NCI-H128 (cell line): Measurements from ENCODE around the gene CENPB.
"Not testable (repeated sequence)": the region's sequence is repeated elsewhere in the genome, so short reads cannot be mapped to it uniquely, and the experiment has no call there.

Experiments
- DNase-seq: peaks from one replicate; lab custom pipeline; 2025; ENCODE audit not compliant: unreplicated experiment; lab: John Stamatoyannopoulos, UW

The CENPB gene

GRCh38 chr20:3786665-3787323, at the start of gene CENPB:
Gene CENPB (minus strand): TSS chr20:3786740. CDS start chr20:3786483, 257 bp downstream.
- peak; percentile 78 for DNase-seq

GRCh38 chr20:3836132-3836531, 49.6 kb upstream of the CENPB start:
- DNase-seq, result no peak

- DNase-seq, result not testable (repeated sequence)
These were observed 43.4 kb upstream of the CENPB start for GRCh38 chr20:3829891-3830290.

DNA sequence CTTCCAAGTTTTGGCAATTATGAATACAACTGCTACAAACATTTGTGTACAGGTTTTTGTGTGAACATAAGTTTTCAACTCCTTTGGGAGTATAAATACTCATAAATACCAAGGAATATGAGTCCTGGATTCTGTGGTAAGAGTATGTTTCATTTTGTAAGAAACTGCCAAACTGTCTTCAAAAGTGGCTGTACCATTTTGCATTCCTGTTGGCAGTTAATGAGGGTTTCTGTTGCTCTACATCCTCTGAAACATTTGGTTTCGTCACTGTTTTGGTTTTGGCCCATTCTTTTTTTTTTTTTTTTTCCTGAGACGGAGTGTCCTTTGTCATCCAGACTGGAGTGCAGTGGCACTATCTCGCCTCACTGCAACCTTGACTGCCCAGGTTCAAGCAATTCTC, 42.3 kb upstream of the CENPB start:
- no peak for DNase-seq

GRCh38 chr20:3826420-3826819, 39.9 kb upstream of the CENPB start:
- no peak for DNase-seq

- DNase-seq, result no peak
These were observed 39.0 kb upstream of the CENPB start for GRCh38 chr20:3825526-3825925.

DNA sequence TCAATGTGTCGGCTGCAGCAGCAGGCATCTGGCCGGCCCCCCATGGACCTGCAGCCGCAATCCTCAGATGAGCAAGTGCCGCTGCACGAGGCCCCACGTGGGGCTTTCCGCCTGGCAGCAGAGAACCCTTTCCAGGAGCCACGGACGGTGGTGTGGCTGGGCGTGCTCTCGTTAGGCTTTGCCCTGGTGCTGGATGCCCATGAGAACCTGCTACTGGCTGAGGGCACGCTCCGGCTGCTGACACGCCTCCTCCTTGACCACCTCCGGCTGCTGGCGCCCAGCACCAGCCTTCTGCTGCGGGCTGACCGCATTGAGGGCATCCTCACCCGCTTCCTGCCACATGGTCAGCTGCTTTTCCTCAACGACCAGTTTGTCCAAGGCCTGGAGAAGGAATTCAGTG, 37.3 kb upstream of the CENPB start:
- DNase-seq, result no peak

DNA sequence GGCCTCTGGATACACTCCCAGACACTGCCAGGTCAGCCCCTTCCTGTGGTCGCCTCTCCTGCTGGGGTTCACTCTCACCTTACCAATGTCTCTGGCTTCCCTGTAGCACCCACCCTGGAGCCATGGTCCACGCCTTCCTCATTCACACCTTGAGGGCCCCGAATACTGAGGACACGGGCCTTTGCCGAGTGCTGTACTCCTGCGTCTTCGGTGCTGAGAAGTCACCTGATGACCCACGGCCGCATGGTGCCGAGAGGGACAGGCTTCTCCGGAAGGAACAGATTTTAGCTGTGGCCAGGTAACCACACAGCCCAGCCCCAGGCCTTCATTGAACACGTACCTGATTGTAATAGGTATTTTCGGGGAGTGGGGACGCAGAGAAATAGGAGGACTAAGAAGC, 35.5 kb upstream of the CENPB start:
- DNase-seq, result no peak

DNA sequence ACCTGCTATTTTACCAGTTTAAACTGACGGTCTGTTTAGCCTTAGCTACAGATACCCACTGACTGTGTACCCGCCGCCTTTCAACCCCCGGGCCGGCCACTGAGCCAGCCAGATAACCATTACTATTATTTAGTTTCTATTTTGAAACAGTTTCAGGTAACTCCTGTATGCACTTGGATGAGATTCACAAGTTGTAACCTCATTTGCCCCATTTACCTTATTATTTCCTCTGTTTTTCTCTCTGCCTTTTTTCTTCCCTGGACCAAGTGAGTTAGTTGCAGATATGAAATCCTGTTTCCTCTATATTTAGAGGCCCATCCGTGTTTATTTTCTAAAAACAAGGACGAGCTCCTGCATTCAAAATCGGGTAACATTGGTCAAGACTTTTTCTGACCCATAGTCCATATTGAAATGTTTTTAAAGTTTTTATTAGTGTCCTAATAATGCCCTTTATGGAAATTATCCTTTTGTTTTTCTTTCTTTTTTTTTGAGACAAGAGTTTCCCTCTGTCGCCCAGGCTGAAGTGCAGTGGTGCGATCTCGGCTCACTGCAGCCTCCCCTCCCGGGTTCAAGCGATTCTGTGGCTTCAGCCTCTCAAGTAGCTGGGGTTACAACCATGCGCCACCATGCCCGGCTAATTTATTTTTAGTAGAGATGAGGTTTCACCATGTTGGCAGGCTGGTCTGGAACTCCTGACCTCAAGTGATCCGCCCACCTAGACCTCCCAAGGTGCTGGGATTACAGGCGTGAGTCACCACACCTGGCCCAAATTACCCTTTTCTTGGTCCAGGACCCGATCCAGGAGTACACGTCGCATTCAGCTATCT, 34.6 kb upstream of the CENPB start:
- DNase-seq, result no peak

- peak; percentile 87 for DNase-seq
These were observed 33.7 kb upstream of the CENPB start, which contains the start of gene AP5S1 for GRCh38 chr20:3820048-3820900. Gene AP5S1 (plus strand): TSS chr20:3820547. CDS start chr20:3822118, 1,571 bp downstream.

DNA sequence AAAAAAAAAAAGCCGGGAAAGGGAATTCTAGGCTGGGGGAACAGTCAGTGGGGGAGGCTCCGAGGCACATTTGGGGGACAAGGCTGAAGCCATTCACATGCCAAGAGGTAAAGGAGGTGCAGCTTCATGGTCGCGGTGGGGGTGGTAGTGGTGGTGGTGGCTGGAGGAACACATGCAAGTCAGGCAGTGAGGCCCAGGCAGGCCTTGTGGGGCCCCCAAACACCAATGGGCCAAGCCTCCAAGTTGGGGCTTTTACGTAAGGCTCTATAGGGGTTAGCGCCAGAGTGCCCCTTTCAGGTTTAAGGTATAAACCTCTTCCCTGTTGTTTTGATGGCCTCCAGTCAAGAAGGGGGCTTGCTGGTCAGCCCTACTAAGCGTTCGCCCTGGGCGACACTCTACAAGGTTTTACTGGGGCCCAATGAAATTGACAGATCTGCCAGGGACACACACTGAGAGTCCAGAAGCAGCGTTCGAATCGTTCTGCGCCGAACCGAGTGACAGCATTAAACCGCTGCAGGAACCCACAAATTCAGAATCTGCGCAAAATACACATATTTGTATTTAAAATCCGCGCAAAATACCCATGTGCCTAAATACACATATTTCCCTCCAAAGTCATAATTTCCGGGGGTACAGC, 33.0 kb upstream of the CENPB start:
- DNase-seq, result no peak

GRCh38 chr20:3818155-3819151, 31.9 kb upstream of the CENPB start:
- no peak for DNase-seq

DNA sequence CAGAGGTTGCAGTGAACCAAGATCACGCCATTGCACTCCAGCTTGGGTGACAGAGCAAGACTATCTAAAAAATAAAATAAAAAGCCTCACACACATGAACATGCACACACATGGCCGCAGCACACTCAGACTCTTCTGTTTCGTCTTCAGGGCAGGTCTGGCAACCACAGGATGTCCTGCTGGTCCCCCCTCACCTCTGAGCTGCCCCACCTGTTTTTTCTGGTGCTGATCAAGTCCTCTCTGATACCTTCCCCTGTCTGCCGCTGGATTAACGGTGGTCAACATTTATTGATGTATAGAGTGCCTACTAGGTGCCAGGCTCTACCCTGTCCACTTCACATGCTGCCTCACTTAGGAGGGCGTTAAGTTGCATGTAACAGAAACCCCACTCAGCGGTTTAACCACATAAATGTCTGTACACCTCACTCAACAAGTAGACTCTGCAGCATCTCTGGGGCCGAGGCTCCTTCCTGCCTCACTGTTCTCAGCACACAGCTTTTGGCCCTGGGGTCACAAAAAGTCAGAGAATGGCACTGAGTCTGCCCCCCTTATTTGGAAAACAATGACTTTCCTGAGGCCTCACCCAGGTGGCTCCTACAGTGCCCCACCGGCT, 29.3 kb upstream of the CENPB start:
- no peak for DNase-seq

DNA sequence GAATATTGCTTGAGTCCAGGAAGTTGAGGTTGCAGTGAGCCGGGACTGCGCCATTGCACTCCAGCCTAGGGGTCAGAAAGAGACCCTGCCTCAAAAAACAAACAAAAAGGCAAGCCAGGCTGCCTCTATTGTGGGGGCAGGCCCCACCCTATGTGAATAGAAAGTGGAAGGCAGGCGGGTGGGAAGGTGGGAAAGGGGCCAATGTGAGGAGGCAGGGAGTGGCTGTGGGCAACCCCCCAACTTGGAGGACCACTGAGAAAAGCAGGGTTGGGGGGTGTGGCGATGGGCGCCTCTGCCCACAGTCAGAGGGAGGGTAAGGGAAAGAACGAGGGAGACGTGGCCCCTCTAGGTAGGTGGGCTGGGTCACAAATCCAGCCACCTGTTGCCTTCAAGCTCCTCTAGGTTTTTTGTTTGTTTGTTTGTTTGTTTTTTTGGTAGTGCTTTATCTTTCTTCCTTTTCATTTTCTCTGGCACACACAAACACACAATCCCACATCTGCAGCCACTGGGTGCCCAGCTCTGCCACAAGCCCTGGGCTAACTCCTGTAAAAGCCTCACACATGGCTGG, 28.5 kb upstream of the CENPB start:
- DNase-seq, result no peak

DNA sequence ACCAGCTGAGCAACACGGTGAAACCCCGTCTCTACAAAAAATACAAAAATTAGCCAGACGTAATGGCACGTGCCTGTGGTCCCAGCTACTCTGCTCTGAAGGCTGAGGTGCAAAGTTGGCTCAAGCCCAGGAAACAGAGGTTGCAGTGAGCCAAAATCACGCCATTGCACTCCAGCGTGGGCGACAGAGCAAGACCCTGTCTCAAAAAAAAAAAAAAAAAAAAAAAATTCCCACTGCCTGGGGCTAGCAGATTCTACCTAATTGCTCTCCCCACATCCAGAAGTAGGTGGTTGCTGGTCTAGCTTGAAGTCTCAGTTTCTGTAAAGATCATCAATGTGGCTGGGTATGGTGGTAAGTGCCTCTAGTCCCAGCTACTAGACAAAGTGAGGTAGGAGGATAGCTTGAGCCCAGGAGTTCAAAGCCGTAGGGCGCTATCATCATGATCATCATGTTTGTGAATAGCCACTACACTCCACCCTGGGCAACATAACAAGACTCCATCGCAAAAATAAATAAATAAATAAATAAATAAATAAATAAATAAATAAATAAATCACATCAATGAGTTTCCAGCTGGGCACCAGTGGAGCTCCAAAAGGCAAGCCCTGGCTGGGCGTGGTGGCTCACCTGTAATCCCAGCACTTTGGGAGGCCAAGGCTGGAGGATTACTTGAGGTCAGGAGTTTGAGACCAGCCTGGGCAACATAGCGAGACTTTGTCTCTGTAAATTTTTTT, 27.5 kb upstream of the CENPB start:
- no peak for DNase-seq

DNA sequence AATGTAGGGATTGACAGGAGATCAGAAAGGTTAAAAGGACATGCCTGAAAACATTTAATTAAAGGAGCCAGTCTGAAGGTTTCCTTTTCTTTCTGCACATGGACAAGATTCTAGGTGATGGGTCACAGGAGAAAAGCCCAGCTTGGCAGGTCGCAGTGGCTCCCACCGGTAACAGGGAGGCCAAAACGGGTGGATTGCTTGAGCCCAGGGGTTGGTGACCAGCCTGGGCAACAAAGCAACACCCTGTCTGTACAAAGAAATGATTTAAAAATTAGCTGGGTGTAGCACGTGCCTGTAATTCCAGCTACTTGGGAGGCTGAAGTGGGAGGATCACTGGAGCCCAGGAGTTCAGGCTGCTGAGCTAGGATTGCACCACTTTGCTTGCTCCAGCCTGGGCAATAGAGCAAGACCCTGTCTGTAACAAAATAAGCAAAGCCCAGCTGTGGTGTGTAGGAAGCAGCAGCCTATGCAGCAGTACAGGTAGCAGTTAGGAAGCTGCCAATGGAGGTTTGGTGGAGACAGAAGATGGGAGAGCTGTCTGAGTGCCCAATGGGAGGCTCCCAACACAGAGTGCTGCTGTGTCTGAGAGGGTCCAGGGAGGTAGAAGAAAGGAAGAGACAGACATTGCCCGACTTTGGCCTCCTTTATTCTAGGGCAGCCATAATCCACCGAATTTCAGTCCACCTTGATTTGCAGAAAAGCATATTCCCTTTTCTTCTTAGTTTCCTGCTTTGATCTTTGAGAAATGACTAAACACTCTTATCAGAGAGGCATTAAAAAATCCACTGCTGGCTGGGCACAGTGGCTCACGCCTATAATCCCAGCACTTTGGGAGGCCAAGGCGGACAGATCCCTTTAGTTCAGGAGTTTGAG, 26.7 kb upstream of the CENPB start:
- DNase-seq, result no peak

GRCh38 chr20:3812259-3812681, 25.7 kb upstream of the CENPB start:
- DNase-seq, result no peak
